HG03060 (cell line): ENCODE results near the gene OTP.
"Not testable (repeated sequence)": the region's sequence is repeated elsewhere in the genome, so short reads cannot be mapped to it uniquely, and the experiment has no call there.

Source experiments
- ATAC-seq: cut with Tn5 transposase; IDR thresholded peaks from one replicate; pipeline ENCODE4 v1.9.1; 2021; ENCODE audit warnings: low read depth, moderate number of reproducible peaks; ENCODE audit not compliant: unreplicated experiment

The OTP gene

GRCh38 chr5:77616920-77617319 is 21.6 kb downstream of the OTP start:
- ATAC-seq: no peak

- ATAC-seq: not testable (repeated sequence)
These were observed 29.6 kb downstream of the OTP start for GRCh38 chr5:77608927-77609326.

- no peak for ATAC-seq
These were observed 31.2 kb downstream of the OTP start for GRCh38 chr5:77607324-77607723.

- ATAC-seq: no peak
These were observed 32.2 kb downstream of the OTP start for GRCh38 chr5:77606279-77606678.

- no peak for ATAC-seq
These were observed 38.8 kb downstream of the OTP start for GRCh38 chr5:77599679-77600078.

GRCh38 chr5:77590347-77590746 is 48.2 kb downstream of the OTP start:
- ATAC-seq: no peak

- no peak for ATAC-seq
These were observed 50.3 kb downstream of the OTP start for GRCh38 chr5:77588175-77588574.

GRCh38 chr5:77586101-77586500 is 52.4 kb downstream of the OTP start:
- no peak for ATAC-seq

- not testable (repeated sequence) for ATAC-seq
These were observed 56.4 kb downstream of the OTP start for GRCh38 chr5:77582143-77582542.
